DOHH2 (cell line): ENCODE results near the gene SLCO3A1.

Experiments
- EZH2phosphoT487 ChIP-seq: fragments of 200-600 bp; sonication (generic); IDR thresholded peaks from 2 replicates; pipeline ENCODE4 v1.6.1; 2017; ENCODE audit warnings: borderline replicate concordance, mild to moderate bottlenecking, antibody characterized with exemption, low read length, moderate library complexity, mixed read lengths
- TF ChIP-seq, protein P1 (sequence below): fragments of 200-600 bp; sonication (generic); IDR thresholded peaks from one replicate; pipeline ENCODE4 v1.5.1; 2014; ENCODE audit warnings: antibody characterized with exemption, mild to moderate bottlenecking, low read depth, low read length; ENCODE audit not compliant: poor library complexity, severe bottlenecking

DNA sequence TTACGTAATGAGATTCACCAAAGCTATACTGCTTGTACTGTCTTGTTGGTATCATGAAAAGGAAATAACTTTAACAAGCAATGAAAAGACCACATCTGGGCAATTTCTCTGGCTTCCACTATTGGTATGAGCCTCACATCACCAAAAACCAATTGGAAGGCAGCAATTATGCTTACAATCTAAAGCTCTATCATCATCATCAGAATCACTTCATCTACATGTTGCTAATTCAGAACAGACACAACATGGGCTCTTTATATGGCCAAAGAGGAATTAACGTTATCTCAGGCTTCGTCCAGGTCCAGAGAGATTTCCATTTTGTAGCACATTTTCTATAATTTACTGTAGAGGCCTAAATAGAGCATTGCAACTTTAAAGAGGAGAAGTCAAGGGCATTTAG is 36.6 kb upstream of the SLCO3A1 start:
- TF ChIP-seq, protein P1, sequence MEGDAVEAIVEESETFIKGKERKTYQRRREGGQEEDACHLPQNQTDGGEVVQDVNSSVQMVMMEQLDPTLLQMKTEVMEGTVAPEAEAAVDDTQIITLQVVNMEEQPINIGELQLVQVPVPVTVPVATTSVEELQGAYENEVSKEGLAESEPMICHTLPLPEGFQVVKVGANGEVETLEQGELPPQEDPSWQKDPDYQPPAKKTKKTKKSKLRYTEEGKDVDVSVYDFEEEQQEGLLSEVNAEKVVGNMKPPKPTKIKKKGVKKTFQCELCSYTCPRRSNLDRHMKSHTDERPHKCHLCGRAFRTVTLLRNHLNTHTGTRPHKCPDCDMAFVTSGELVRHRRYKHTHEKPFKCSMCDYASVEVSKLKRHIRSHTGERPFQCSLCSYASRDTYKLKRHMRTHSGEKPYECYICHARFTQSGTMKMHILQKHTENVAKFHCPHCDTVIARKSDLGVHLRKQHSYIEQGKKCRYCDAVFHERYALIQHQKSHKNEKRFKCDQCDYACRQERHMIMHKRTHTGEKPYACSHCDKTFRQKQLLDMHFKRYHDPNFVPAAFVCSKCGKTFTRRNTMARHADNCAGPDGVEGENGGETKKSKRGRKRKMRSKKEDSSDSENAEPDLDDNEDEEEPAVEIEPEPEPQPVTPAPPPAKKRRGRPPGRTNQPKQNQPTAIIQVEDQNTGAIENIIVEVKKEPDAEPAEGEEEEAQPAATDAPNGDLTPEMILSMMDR = no peak
- TF ChIP-seq EZH2phosphoT487 = no peak
